Stimulated activated CD4-positive, alpha-beta T cell treated with anti-CD3 and anti-CD28 coated beads, Interleukin-4, amount 100 ng/mL, for 4 hours (primary cell): ENCODE measurements around the gene CFAP251.
"Not testable (repeated sequence)": the region's sequence is repeated elsewhere in the genome, so short reads cannot be mapped to it uniquely, and the experiment has no call there.

Experiments used
- DNase-seq, 2 experiments: peaks; one replicate each; pipeline ENCODE4 v3.0.0-alpha.2; 2020

CFAP251 gene

DNA sequence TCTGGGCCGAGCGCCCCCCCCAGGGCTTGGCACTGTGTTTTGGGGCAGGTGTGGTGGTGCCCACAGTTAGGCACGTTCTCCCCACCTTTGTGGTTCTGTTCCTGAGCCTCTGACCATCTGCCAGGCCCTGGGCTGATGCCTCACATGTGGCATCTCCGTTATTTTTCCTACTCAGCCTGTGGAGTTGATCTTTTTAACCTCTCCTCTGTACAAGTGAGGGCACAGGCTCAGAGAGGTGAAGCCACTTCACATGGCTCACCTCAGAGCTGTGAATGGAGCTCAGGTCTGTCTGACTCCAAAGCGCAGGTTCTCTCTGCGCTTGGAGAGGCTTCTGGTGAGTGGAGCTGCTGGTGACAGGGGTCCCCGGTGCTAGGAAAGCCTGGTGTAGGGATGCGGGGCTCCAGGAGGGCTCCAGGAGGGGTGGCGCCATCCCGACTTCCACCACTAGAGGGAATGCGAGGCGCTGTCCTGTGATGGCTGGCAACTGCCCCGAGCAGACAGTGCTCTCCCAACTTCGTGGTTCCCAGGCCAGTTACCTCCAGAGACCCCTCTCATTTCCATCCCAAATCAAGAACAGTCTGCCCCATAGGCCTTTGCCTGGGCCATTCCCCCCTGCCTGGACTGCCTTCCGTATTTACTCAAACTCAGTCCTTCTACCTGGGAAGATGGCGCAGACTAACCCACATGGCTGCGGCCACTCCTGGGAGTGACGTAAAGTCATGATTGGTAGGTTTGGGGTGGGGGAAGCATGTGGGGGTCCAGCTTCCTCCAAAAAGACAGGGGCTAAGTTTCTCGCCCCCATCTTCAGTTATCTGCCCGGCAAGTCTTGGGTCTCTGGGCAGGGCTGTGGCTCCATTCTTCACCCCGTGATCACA lies 113.2 kb downstream of the CFAP251 start:
- peak; percentile 18 to 61 for DNase-seq

- no peak for DNase-seq
These were observed 114.2 kb downstream of the CFAP251 start for GRCh38 chr12:122032580-122032979.

DNA sequence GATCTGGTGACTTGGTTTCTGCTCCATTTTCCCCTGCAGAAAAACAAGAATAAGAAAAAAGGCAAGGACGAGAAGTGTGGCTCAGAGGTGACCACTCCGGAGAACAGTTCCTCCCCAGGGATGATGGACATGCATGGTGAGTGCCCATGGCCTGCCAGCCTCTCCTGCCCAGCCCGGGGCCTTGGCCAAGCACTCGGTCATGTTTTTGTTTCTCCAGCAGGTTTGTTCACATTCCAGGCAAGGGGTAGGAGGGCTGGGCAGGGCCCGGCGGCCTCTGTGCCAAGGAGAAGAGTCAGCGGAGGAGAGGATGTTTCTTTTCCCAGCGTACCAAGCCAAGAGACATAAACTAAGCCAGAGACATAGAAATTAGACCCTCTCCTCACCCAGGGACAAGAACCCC lies 116.9 kb downstream of the CFAP251 start:
- no peak for DNase-seq

DNA sequence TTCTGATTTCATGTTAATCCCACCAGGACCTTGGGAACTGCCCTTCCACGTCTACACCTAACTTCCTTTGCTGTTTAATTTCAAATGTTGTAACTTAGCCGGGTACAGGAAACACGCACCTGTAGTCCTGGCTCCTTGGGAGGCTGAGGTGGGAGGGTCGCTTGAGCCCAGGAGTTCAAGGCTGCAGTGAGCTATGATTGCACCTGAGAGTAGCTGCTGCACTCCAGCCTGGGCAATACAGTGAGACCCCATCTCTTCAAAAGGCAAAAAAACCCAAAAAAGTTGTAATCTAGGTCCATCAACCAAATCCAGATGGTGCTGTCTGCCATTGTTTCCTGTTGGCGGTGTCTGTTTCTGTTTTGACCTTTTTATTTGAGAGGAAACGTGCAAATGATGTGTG lies 117.8 kb downstream of the CFAP251 start:
- DNase-seq, result no peak

DNA sequence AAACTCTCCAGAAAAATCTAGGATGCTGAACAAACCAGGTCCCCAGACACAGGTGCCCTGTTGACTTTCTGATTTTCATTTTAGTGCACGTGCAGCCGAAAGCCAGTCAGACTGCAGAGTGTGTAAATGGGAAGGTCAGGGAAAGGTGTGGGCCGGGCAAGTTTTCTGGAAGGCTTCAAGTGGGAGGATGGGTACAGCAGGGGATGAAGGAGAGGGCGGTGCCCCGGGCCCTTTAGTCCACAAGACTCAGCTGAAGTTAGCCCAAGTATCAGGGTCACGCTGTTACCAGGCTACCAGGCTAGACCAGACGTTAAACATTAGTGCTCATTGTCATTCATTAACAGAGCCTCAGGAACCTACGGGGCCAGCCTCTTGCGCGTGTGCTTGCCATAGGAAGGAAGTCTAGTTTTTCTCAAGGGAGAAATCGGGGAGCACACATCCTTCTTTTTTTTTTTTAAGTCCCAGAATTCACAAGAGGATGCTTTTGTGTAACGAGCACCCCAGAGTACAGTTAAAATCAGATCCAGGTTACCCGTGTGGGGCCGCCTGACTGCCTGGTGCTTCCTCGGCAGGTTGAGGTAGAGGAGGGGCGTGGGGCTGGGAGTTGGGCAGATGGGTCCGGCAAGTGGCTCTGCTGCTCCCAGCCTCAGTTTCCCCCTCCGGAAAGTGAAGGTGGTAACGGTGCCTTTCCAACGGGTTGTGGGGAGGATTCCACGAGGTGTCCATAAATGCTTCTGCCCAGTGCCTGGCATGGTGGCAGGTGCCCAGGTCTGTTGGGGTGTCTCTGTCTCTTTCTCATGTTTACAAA lies 122.4 kb downstream of the CFAP251 start:
- no peak for DNase-seq

- DNase-seq, result not testable (repeated sequence)
These were observed 123.1 kb downstream of the CFAP251 start for GRCh38 chr12:122041458-122041857.

DNA sequence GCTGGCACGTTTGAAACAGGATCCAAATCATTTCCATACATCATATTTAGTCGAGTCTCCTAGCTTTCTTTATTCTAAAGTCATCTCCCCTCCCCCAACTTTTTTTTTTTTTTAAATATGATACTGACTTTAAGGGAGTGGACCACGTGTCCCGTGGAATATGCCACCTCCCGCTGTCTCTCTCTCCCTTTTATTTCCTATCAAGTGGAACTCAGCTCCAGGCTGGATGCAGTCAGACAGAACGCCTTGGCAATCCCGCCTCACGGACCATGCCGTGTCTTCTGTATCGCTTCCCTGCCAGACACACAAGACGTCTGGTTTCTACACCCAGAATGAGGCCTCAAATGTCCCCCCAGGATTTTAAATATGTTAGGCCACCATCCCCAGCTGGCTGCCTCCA lies 124.5 kb downstream of the CFAP251 start:
- DNase-seq, result no peak

- DNase-seq, result no peak
These were observed 125.1 kb downstream of the CFAP251 start for GRCh38 chr12:122043476-122043875.

- no peak for DNase-seq
These were observed 126.9 kb downstream of the CFAP251 start for GRCh38 chr12:122045262-122045661.

GRCh38 chr12:122046145-122046544 lies 127.8 kb downstream of the CFAP251 start:
- DNase-seq, result no peak

DNA sequence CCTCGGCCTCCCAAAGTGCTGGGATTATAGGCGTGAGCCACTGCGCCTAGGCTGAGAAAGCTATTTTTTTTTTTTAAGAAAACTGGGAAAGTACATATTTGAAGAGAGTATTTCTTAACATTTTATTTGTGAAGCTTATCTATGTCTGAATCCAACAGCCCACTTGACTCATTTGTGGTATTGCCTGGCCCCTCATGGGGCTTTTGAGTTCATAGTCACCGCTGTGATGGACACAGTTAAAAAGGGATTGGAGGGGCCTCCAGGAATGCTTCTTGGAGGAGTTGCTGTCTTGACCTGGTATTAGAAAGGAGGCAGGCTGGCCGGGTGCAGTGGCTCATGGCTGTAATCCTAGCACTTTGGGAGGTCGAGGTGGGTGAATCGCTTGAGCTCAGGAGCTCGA lies 129.8 kb downstream of the CFAP251 start:
- DNase-seq, result no peak

GRCh38 chr12:122049827-122050226 lies 131.4 kb downstream of the CFAP251 start:
- DNase-seq, result no peak

DNA sequence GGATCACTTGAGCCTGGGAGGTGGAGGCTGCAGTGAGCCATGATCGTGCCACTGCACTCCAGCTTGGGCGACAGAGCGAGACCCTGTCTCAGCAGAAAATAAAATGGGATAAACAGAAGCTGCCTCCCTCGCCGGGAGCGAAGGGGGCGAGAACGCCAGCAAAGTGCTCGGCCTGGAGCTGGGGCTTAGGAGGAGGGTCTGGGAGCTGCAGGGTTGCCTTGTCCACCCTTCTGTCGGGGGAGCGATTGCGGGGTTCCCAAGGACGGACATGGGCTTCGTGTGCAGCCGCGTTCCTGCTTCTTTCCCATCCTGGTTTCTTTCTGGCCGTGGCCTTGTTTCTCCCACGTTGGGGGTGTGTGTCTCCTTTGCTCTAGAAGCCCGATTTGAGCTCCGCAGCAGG lies 132.3 kb downstream of the CFAP251 start:
- no peak for DNase-seq

DNA sequence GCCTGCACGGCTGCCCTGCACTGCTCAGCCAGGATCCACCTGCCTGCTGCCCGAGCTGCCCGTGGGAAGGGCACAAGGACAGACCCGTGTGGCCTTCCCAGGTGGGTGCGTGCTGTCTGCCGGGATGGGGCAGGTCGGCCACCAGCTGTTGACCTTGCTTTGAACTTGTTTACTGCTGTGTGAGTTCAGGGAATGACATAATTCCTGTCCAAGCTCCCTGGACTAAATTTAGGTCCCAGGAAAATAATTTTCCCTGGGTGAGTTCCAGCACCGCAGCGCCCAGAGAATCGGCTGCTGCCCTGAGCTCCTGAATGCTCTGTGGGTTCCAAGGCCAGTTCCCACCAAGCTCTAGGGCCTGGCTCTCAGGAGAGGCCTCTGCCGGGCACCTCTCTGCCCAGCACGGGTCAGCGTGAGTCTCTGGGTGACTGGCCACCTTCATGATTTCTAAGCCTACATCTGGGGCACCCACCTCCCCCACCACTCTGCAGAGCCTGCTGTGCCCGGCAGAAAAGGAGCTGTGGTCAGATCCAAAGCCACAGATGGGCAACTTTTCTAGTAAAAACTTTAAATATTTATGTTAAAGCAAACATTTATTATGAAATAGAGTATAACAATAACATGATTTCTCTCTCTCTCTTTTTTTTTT lies 133.0 kb downstream of the CFAP251 start:
- no peak for DNase-seq

GRCh38 chr12:122052285-122052684 lies 133.9 kb downstream of the CFAP251 start:
- no peak for DNase-seq
